GM21447 (cell line): ENCODE measurements around the gene FRMPD4.

Source experiments
- ATAC-seq: cut with Tn5 transposase; IDR thresholded peaks from one replicate; pipeline ENCODE4 v1.9.1; 2021; ENCODE audit not compliant: unreplicated experiment

FRMPD4 gene

GRCh38 chrX:12292996-12293765 lies 154.9 kb downstream of the FRMPD4 start:
- ATAC-seq = no peak

DNA sequence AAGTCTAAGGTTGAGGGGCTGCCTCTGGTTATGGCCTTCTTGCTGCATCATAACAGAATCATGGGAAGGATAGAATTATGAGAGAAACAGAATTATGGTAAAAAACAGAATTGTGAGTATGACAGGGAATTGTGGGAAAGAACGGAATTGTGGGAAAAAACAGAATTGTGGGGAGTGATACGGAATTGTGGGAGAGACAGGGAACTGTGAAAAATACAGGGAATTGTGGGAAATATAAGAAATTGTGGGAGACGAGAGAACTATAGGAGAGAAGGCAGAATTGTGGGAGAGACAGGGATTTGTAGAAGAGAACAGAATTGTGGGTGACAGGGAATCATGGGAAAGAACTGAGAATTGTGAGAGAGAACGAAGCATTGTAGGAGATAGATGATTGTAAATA lies 159.1 kb downstream of the FRMPD4 start:
- ATAC-seq = no peak

- no peak for ATAC-seq
Measured at GRCh38 chrX:12301288-12301687, 163.0 kb downstream of the FRMPD4 start.

GRCh38 chrX:12304261-12304660 lies 166.0 kb downstream of the FRMPD4 start:
- ATAC-seq = no peak

DNA sequence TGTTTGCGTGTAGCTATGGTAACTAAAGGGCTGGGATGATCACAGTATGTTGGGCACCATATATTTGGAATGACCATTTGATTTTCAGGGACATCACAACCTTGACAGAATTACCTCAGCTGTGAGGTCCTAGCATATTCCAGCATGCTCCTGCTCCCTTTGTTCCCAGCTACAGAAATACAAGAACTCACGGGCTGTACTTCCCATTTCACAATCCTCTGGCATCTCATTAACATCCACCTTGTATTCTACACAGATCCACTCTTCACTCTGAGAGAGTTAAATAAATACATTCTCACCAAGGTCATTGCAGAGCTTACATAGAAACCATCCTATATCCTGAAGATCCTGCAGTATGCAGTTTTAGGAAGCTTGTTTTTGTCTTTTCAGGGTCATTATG lies 169.7 kb downstream of the FRMPD4 start:
- ATAC-seq = no peak

DNA sequence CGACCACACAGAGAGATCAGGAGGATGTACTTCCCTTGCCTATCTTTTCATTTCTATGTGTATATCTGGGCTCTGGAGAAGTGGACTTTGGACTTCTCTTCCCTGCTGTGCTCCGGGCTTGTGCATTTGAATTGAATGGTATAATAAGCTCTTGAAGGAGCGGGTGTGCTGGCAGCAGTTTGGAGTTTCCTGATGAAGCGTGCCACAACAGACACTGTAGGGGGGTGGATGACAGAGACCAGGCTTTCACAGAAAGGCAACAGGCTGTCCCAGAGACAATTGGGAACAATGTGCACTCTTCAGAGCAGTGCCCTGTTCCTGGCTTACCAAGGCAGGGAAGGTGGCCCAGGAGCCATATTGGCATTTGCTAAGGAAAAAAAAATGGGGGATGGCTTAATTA lies 170.1 kb downstream of the FRMPD4 start:
- ATAC-seq = no peak

DNA sequence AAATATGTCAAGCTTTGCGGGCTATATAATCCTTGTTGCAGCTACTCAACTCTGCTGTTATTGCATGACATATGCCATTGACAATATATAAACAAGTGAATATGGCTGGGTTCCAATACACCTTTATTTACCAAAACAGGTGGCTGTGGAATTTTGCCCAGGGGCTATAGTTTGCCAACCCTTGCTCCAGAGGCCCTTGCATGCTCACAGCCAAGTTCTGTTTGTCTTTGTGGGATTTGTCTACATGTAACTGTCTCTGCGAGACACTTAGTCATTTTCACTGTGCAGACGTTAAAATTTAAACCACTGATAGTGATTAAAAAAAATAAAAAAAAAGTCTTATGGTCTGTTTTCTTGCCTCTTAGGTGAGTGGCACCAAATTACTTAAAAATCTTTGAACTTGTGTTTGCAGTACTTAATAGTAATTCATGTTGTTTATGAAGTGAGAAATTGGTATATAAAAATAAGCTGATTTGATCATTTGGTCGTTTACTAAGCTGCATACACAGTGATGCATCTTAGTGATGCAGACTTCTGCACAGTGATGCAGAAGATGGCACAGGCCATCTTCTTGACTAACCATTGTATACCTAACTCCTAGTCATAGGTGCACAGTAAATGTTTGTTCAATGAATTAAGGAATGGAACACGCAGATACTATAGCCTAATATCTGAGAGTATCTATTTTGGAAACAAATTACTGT lies 170.9 kb downstream of the FRMPD4 start:
- no peak for ATAC-seq

- ATAC-seq = no peak
Measured at GRCh38 chrX:12309744-12310076, 171.4 kb downstream of the FRMPD4 start.

DNA sequence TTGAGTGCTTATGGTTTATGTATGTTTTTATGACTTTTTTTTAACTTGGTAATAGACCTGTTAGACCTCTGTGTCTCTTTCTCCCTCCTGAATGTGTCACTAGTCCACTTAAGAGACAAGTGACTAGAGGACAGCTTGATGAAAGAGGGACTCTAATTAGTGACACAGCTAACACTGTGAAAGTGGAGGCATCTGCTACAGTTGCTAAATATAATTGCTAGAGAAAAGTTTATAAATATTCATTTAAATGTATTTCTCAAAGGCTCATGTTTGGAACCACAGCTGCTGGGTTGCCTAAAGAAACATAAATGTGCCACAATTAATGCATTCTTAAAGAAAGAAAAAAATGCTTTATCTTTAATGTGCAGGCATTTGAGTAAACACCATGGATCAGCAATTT lies 176.4 kb downstream of the FRMPD4 start:
- no peak for ATAC-seq

DNA sequence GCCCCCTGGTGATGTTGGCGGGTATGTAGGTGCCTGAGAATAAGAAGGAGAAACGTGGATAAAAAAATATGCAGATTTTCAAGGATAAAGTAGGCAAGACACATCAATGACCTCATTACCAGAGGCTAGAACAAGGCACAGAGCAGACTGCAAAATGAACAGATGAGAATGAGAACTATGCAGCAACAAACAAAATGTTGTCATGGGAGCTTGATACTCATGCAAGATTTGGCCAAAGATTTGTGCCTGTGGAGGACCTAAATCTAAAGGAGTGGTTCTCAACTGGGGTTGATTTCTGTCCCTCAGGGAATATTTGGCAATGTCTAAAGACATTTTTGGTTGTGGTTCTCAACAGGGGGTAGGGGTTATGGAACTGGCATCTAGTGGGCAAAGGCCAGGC lies 177.3 kb downstream of the FRMPD4 start:
- no peak for ATAC-seq

- ATAC-seq = no peak
Measured at GRCh38 chrX:12319003-12319519, 180.8 kb downstream of the FRMPD4 start.

- ATAC-seq = no peak
Measured at GRCh38 chrX:12319992-12320391, 181.7 kb downstream of the FRMPD4 start.

GRCh38 chrX:12322031-12322430 lies 183.8 kb downstream of the FRMPD4 start:
- no peak for ATAC-seq

DNA sequence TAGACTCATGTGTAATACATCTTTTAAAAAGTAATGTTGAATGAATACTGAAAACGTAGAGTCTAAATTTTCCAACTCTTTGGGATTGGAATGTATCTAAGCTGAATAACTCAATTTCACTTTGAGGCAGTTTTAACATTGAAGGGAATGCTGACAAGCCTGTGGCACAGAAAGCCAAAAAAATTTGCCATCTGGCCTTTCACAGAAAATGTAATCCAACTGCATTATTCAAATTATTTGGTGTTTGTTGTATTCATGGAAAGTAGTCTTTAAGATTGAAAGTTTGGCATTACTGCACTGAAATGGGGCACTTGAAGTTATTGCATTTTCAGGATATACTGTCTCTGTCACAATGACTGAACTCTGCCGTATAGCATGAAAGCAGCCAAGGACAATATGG lies 186.9 kb downstream of the FRMPD4 start:
- no peak for ATAC-seq

- ATAC-seq = no peak
Measured at GRCh38 chrX:12327836-12328235, 189.6 kb downstream of the FRMPD4 start.

GRCh38 chrX:12329476-12329875 lies 191.2 kb downstream of the FRMPD4 start:
- no peak for ATAC-seq

- no peak for ATAC-seq
Measured at GRCh38 chrX:12330841-12331240, 192.6 kb downstream of the FRMPD4 start.

DNA sequence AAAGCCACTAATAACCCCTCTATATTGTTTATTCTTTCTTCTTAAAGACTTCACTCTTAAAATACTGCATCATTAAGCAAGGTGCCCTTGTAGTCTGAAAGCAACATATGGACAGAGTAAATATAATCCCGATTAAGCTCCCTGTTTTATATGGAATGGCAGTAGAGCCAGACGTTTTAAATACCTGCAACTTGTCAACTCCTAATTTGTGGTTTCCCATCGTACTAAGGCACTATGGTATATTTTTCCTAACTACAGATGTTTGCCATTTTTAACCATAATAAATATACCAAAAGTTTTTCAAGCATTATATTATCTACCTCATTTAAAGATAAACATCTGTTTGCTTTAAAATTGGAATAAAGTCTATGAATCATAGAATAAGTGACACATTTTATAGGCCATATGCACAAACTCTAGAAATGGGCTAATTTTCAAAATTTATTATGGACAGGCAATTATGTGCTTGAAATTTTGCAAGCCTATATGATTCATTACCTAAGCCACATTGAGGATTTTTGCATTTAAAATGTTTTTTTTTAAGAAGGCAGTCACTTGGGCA lies 194.6 kb downstream of the FRMPD4 start:
- no peak for ATAC-seq

- no peak for ATAC-seq
Measured at GRCh38 chrX:12339921-12340320, 201.6 kb downstream of the FRMPD4 start.

DNA sequence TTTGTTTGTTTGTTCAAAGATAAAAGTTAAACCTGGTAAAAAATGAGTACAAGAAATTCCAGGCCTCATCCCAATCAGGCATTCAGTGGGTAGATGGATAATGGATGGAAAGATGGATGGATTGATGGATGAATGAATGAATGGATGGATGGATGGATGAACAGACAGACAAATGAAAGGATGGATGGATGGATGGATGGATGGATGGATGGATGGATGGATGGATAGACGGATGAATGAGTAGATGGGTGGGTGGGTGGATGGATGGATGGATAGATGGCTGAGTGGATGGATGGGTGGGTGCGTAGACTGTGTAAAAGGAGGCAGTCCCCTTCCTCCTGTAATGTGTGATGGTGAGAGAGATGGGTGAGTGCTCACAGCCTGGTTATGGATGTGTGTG lies 206.7 kb downstream of the FRMPD4 start:
- ATAC-seq = no peak

GRCh38 chrX:12349201-12349600 lies 210.9 kb downstream of the FRMPD4 start:
- no peak for ATAC-seq

GRCh38 chrX:12352922-12353321 lies 214.6 kb downstream of the FRMPD4 start:
- no peak for ATAC-seq
